SK-N-MC (cell line): ENCODE measurements around the gene ZDHHC11B.

Experiments
- EZH2 ChIP-seq: fragments of 200-600 bp; sonication (generic); IDR thresholded peaks from one replicate; pipeline ENCODE4 v1.6.1; 2017; ENCODE audit warnings: antibody characterized with exemption
- POLR2AphosphoS5 ChIP-seq: IDR thresholded peaks from 2 replicates; pipeline ENCODE4 v1.6.1; 2012; ENCODE audit warnings: mild to moderate bottlenecking, low read depth, low read length, borderline replicate concordance

DNA sequence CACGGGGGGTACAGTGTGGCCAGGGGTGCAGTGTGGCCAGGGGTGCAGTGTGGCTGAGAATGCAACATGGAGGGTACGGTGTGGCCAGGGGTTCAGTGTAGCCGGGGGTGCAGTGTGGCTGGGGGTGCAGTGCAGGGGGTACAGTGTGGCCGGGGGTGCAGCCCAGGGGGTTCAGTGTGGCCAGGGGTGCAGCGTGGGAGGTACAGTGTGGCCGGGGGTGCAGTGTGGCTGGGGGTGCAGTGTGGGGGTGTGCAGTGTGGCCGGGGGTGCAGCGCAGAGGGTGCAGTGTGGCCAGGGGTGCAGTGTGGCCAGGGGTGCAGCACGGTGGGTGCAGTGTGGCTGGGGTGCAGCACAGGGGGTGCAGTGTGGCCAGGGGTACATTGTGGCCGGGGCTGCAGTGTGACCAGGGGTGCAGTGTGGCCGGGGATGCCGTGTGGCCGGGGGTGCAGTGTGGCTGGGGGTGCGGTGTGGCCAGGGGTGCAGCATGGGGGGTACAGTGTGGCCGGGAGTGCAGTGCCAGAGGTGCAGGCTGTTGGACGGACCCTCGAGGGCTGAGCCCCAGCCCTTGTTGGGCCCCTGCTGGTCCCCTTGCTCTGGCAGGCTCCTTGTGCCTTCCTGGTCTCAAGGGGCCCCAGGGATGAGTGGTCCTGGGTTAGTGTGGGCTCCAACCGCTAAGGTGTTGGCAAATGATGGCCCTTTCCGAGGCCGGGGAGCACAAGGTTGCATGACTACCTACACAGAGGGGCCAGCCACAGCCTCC, 109.2 kb downstream of the ZDHHC11B start:
- TF ChIP-seq EZH2 (no peak), POLR2AphosphoS5 (no peak)
